ENCODE data around the gene NT5DC2.

Gene NT5DC2

GRCh38 chr3:52498137-52499054 lies 35.3 kb downstream of the NT5DC2 start:
- H3K4me1 ChIP-seq (ENCODE audit: insufficient read depth, low read length, poor library complexity, severe bottlenecking), result no peaks in the 10 kb centered on the region
- H3K9me2 ChIP-seq (replicated peaks; ENCODE audit: low read depth, low read length), result no peaks in the 10 kb centered on the region
- H3K9me3 ChIP-seq (ENCODE audit: insufficient read depth, low read depth, low read length), result no peaks in the 10 kb centered on the region
- H2AFZ ChIP-seq (ENCODE audit: low read length), result no peak overlapping the region
- no peak overlapping the region for H3K4me3 ChIP-seq (ENCODE audit: low read length, poor library complexity, severe bottlenecking)
- H3K36me3 ChIP-seq (ENCODE audit: insufficient read depth, low read length), result no peaks in the 10 kb centered on the region; the same call in 1 of the 2 replicates
- no peak overlapping the region for H3K4me2 ChIP-seq (ENCODE audit: low read depth, low read length, poor library complexity, severe bottlenecking)
- H3K79me2 ChIP-seq (ENCODE audit: insufficient read depth, low read length), result no peaks in the 10 kb centered on the region
- H3F3A ChIP-seq (ENCODE audit: low read depth), result no peaks in the 10 kb centered on the region
- H3K9ac ChIP-seq (ENCODE audit: low read depth, low read length, poor library complexity, severe bottlenecking), result no peak overlapping the region
- H3K27me3 ChIP-seq (ENCODE audit: insufficient read depth, low read length, poor library complexity, severe bottlenecking), result no peaks in the 10 kb centered on the region
- no peaks in the 10 kb centered on the region for H4K20me1 ChIP-seq (ENCODE audit: insufficient read depth, low read length, poor library complexity, severe bottlenecking)
- TF ChIP-seq EZH2phosphoT487 (IDR thresholded peaks at IDR 0.05; ENCODE audit: borderline replicate concordance), result no peak
- no peak for TF ChIP-seq CTCF (conservative IDR thresholded peaks at IDR 0.05; ENCODE audit: low read length)

GRCh38 chr3:52495777-52496602 lies 37.7 kb downstream of the NT5DC2 start:
- H4K20me1 ChIP-seq (ENCODE audit: insufficient read depth, low read length, poor library complexity, severe bottlenecking), result no peaks in the 10 kb centered on the region
- no peaks in the 10 kb centered on the region for H3K27me3 ChIP-seq (ENCODE audit: insufficient read depth, low read length, poor library complexity, severe bottlenecking)
- H3K9me2 ChIP-seq (replicated peaks; ENCODE audit: low read depth, low read length), result no peaks in the 10 kb centered on the region
- H3K9me3 ChIP-seq (ENCODE audit: insufficient read depth, low read depth, low read length), result no peaks in the 10 kb centered on the region
- H2AFZ ChIP-seq (ENCODE audit: low read length), result no peak overlapping the region
- H3K79me2 ChIP-seq (ENCODE audit: insufficient read depth, low read length), result no peaks in the 10 kb centered on the region
- peaks cover 24% of the 10 kb centered on the region; the same call in 1 of the 2 replicates for H3K36me3 ChIP-seq (ENCODE audit: insufficient read depth, low read length)
- H3K4me1 ChIP-seq (ENCODE audit: insufficient read depth, low read length, poor library complexity, severe bottlenecking), result no peaks in the 10 kb centered on the region
- H3K4me3 ChIP-seq (ENCODE audit: low read length, poor library complexity, severe bottlenecking), result no peak overlapping the region
- no peaks in the 10 kb centered on the region for H3F3A ChIP-seq (ENCODE audit: low read depth)
- H3K9ac ChIP-seq (ENCODE audit: low read depth, low read length, poor library complexity, severe bottlenecking), result no peak overlapping the region
- H3K4me2 ChIP-seq (ENCODE audit: low read depth, low read length, poor library complexity, severe bottlenecking), result no peak overlapping the region
- TF ChIP-seq EZH2phosphoT487 (IDR thresholded peaks at IDR 0.05; ENCODE audit: borderline replicate concordance), result no peak

GRCh38 chr3:52494886-52495495 lies 38.7 kb downstream of the NT5DC2 start, which contains the start of gene STAB1:
STAB1 (plus strand) TSS chr3:52495338; CDS start chr3:52495414, 76 bp downstream.
- Histone ChIP-seq H4K20me1 (ENCODE audit: insufficient read depth, low read length, poor library complexity, severe bottlenecking) (no peaks in the 10 kb centered on the region), H3K4me3 (ENCODE audit: low read length, poor library complexity, severe bottlenecking) (no peak within 1 kb of the TSS), H3K9ac (ENCODE audit: low read depth, low read length, poor library complexity, severe bottlenecking) (no peak within 1 kb of the TSS), H3F3A (ENCODE audit: low read depth) (no peaks in the 10 kb centered on the region), H3K79me2 (ENCODE audit: insufficient read depth, low read length) (no peaks in the 10 kb centered on the region), H3K27me3 (ENCODE audit: insufficient read depth, low read length, poor library complexity, severe bottlenecking) (no peaks in the 10 kb centered on the region), H3K9me2 (replicated peaks; ENCODE audit: low read depth, low read length) (no peaks in the 10 kb centered on the region), H3K4me1 (ENCODE audit: insufficient read depth, low read length, poor library complexity, severe bottlenecking) (no peaks in the 10 kb centered on the region), H3K36me3 (ENCODE audit: insufficient read depth, low read length) (peaks cover 34% of the 10 kb centered on the region; the same call in 1 of the 2 replicates), H3K4me2 (ENCODE audit: low read depth, low read length, poor library complexity, severe bottlenecking) (no peak within 1 kb of the TSS), H3K9me3 (ENCODE audit: insufficient read depth, low read depth, low read length) (no peaks in the 10 kb centered on the region), H2AFZ (ENCODE audit: low read length) (no peak within 1 kb of the TSS)
- TF ChIP-seq EZH2phosphoT487 (IDR thresholded peaks at IDR 0.05; ENCODE audit: borderline replicate concordance) (no peak), CTCF (conservative IDR thresholded peaks at IDR 0.05; ENCODE audit: low read length) (no peak)

Measured in Loucy (cell line).